NCI-H446 (cell line): Measurements from ENCODE around the gene ABCB9.

ENCODE experiments used
- DNase-seq, 2 experiments: peaks; one replicate each; lab custom pipeline; 2025; lab: John Stamatoyannopoulos, UW

ABCB9 gene

GRCh38 chr12:122981587-122982476 lies 15.6 kb upstream of the ABCB9 start:
- DNase-seq, result no peak

- no peak for DNase-seq
These were observed 14.8 kb upstream of the ABCB9 start for GRCh38 chr12:122981036-122981471.

GRCh38 chr12:122980183-122981035 lies 14.1 kb upstream of the ABCB9 start, which contains the start of gene ARL6IP4:
Gene ARL6IP4, plus strand, starts transcription at chr12:122980681. Its CDS starts 459 bp downstream, at chr12:122981140.
- peak; percentile 7 to 62 for DNase-seq

- no peak for DNase-seq
These were observed 13.6 kb upstream of the ABCB9 start for GRCh38 chr12:122979908-122980182.

GRCh38 chr12:122979001-122979907 lies 13.0 kb upstream of the ABCB9 start:
- no peak for DNase-seq

- no peak for DNase-seq
These were observed 12.3 kb upstream of the ABCB9 start for GRCh38 chr12:122978507-122978955.

GRCh38 chr12:122977655-122978392 lies 11.6 kb upstream of the ABCB9 start:
- no peak for DNase-seq

- no peak for DNase-seq
These were observed 10.9 kb upstream of the ABCB9 start for GRCh38 chr12:122977153-122977552.

GRCh38 chr12:122976648-122976975 lies 10.3 kb upstream of the ABCB9 start:
- DNase-seq, result no peak

- DNase-seq, result no peak
These were observed 9.8 kb upstream of the ABCB9 start for GRCh38 chr12:122975790-122976647.

- peak; percentile 83 to 93 for DNase-seq
These were observed 8.9 kb upstream of the ABCB9 start, which contains the start of gene OGFOD2 for GRCh38 chr12:122974892-122975789. Gene OGFOD2, plus strand, starts transcription at chr12:122975244. Its CDS starts 8 bp downstream, at chr12:122975252.

GRCh38 chr12:122974274-122974891 lies 8.1 kb upstream of the ABCB9 start:
- peak; percentile 95 to 98 for DNase-seq

GRCh38 chr12:122969676-122970075 lies 3.4 kb upstream of the ABCB9 start:
- no peak for DNase-seq

- no peak for DNase-seq
These were observed 1.8 kb upstream of the ABCB9 start for GRCh38 chr12:122968104-122968503.

GRCh38 chr12:122966743-122967550 lies 684 bp upstream of the ABCB9 start:
- no peak for DNase-seq

- DNase-seq, result no peak
These were observed 927 bp downstream of the ABCB9 start for GRCh38 chr12:122965321-122965751.

GRCh38 chr12:122964439-122965257 lies 1.6 kb downstream of the ABCB9 start:
- DNase-seq, result no peak
